ENCODE data around the gene KLF14. TPM values are rescaled to one million over a fixed set of nuclear protein-coding genes. Genes with fewer than 3 reads are reported as not detected.

The KLF14 gene
- total RNA-seq, 4 donors from 2014 or later = 0.40 to 0.42 TPM; not detected in 2

Other genes starting within 250 kb of the KLF14 start
- gene MEST, start 242.1 kb downstream of the KLF14 start, total RNA-seq = 10 to 100 TPM in 3 of 4 donors, 1 to 10 TPM in 1; 7.5 to 17.5 (median 12.4) TPM
- gene COPG2, start 65.5 kb downstream of the KLF14 start, total RNA-seq = 10 to 100 TPM; 17.9 to 24.8 (median 21.0) TPM
- gene TSGA13, start 47.7 kb downstream of the KLF14 start, total RNA-seq = not detected

All from suprapubic skin (tissue), 4 donors.